Skeletal muscle satellite cell (primary cell): ENCODE results near the gene FGGY.

Experiments
- H3K27me3 ChIP-seq: 2 replicates; pipeline ENCODE4 v1.7.0; 2013; ENCODE audit warnings: low read length; ENCODE audit not compliant: control insufficient read depth, insufficient read depth
- H3K36me3 ChIP-seq: 2 replicates; pipeline ENCODE4 v1.7.0; 2013; ENCODE audit warnings: mild to moderate bottlenecking, control low read depth, low read length; ENCODE audit not compliant: insufficient read depth
- H3K4me1 ChIP-seq: 2 replicates; pipeline ENCODE4 v1.7.0; 2013; ENCODE audit warnings: low read length; ENCODE audit not compliant: control insufficient read depth, insufficient read depth
- H3K4me2 ChIP-seq: 2 replicates; pipeline ENCODE4 v1.7.0; 2013; ENCODE audit warnings: mild to moderate bottlenecking, low read length
- H3K4me3 ChIP-seq: 2 replicates; pipeline ENCODE4 v1.7.0; 2013; ENCODE audit warnings: low read length
- H3K9ac ChIP-seq: 2 replicates; pipeline ENCODE4 v1.7.0; 2013; ENCODE audit warnings: mild to moderate bottlenecking, low read depth, low read length, moderate library complexity
- H3K9me3 ChIP-seq: replicated peaks from 2 replicates; pipeline ENCODE4 v1.7.0; 2013; ENCODE audit warnings: mild to moderate bottlenecking, control low read depth, low read length

The FGGY gene

GRCh38 chr1:59307591-59307990, 10.7 kb downstream of the FGGY start:
- Histone ChIP-seq H3K4me3 (no peak overlapping the region), H3K9ac (no peak overlapping the region), H3K4me1 (peaks cover 8% of the 10 kb centered on the region), H3K4me2 (no peak overlapping the region), H3K36me3 (no peaks in the 10 kb centered on the region), H3K27me3 (no peaks in the 10 kb centered on the region), H3K9me3 (peaks cover 4% of the 10 kb centered on the region)

GRCh38 chr1:59308839-59309238, 11.9 kb downstream of the FGGY start:
- Histone ChIP-seq H3K36me3 (no peaks in the 10 kb centered on the region), H3K4me3 (no peak overlapping the region)

DNA sequence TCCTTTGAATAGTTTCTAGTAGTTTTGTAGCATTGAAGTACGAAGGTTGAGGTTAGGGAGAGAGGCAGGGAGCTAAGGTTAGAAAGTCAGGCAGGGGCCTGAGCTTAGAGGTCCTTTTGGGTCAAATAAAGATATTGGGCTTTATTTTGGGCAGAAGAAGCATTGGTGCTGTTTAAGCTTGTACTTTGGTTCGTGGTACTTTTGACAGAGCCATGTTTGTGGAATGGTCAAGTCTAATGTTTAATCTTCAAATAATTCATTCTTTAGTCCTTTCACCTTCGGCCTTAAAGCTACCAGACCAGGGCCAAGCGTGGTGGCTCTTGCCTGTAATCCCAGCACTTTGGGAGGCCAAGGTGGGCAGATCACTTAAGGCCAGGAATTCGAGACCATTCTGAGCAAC, 12.5 kb downstream of the FGGY start:
- Histone ChIP-seq H3K4me1 (peaks cover 8% of the 10 kb centered on the region), H3K9ac (no peak overlapping the region), H3K9me3 (peaks cover 4% of the 10 kb centered on the region), H3K4me3 (no peak overlapping the region), H3K4me2 (no peak overlapping the region), H3K36me3 (no peaks in the 10 kb centered on the region), H3K27me3 (no peaks in the 10 kb centered on the region)

More at GRCh38 chr1:59308839-59309238, 11.9 kb downstream of the FGGY start:
- H3K9ac ChIP-seq: no peak overlapping the region
- H3K4me2 ChIP-seq: no peak overlapping the region
- peaks cover 4% of the 10 kb centered on the region for H3K9me3 ChIP-seq
- H3K27me3 ChIP-seq: no peaks in the 10 kb centered on the region
- peaks cover 8% of the 10 kb centered on the region for H3K4me1 ChIP-seq

- H3K27me3 ChIP-seq: no peaks in the 10 kb centered on the region
- H3K9ac ChIP-seq: no peak overlapping the region
- H3K4me3 ChIP-seq: no peak overlapping the region
- H3K9me3 ChIP-seq: peaks cover 4% of the 10 kb centered on the region
- H3K4me1 ChIP-seq: peaks cover 8% of the 10 kb centered on the region
- no peak overlapping the region for H3K4me2 ChIP-seq
- H3K36me3 ChIP-seq: no peaks in the 10 kb centered on the region
These were observed 13.1 kb downstream of the FGGY start for GRCh38 chr1:59309795-59310548.

DNA sequence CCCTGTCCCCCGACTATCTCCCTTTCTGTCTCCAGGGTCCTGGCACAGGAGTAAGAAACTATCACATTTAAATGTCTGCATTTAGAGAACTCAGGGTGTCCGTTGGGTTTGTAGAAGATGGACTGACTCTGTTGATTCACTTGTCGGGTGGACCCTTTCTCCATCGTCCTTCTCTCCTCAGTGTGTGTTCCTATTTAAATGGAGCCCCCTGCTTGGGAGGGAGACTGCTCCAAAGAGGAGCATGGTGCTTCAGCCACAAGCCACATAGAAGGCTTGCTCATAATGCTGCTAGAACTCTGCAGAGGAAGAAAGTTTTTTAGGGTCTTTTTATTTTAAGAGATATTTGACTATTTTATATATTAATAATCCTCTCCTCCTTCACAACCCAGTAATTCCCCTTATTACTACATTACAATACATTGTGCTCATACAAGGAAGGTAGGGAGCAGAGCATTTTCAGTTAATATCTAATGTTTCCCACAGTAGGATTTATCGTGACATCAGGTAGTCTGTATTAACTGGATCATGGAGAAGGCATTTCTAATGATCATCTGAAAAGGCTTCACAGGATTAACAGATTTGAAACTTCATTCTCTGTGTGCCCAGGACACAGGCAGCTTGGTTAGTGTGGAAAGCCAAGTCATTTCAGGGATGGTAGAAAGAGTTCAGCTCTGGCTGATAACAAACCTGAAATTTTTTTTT, 13.8 kb downstream of the FGGY start:
- Histone ChIP-seq H3K9me3 (peaks cover 3% of the 10 kb centered on the region), H3K9ac (no peak overlapping the region), H3K4me2 (no peak overlapping the region), H3K4me3 (no peak overlapping the region), H3K36me3 (no peaks in the 10 kb centered on the region), H3K27me3 (no peaks in the 10 kb centered on the region), H3K4me1 (peaks cover 8% of the 10 kb centered on the region)

GRCh38 chr1:59314776-59315528, 18.1 kb downstream of the FGGY start:
- Histone ChIP-seq H3K4me1 (peaks cover 24% of the 10 kb centered on the region), H3K27me3 (no peaks in the 10 kb centered on the region), H3K9me3 (no peaks in the 10 kb centered on the region), H3K36me3 (no peaks in the 10 kb centered on the region), H3K4me3 (no peak overlapping the region), H3K9ac (no peak overlapping the region), H3K4me2 (no peak overlapping the region)

DNA sequence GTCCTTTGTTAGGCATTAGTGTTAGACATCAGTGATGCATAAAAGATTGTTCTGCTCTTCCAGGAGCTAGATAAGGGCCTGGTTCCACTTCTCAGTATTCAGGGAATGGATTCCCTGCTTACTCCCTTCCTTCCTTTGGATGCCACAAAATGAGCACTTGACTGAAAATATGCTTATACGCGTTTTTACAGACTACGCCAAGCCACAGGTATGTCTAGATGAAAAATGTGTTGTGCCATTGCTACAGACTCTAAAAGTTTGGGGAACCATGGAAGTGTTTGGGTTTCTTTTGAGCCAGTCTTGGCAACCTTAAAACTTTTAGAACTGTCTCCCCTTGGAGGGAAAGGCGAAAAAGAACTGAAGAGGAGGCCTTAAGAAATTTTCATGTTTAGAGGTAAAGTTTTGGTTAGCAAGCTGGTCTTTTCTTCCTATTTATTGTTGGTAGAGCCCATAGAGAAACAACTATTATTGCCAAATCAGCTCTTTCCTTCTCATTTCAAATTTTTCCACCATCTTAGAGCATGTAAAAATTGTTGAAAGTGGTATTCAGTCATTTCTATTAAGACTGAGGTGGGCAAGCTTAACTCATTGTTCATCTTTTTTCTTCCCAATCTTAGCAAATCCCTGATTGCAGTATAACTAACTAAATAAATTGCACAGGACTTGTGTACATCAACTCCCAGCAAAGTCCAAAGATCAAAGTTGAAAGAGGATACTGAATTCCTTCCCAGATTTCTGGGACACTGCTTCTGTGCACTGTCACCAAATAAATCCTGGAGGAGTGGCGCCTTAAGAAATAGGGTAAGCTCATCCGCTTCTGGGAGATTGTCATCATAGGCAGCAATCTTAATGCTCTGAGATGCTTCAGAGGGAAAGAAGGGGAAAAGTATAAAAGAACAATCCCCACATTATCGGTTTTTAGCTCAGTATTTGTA, 18.9 kb downstream of the FGGY start:
- no peaks in the 10 kb centered on the region for H3K36me3 ChIP-seq
- no peaks in the 10 kb centered on the region for H3K9me3 ChIP-seq
- peak overlapping the region; percentile 27 for H3K9ac ChIP-seq
- peaks cover 24% of the 10 kb centered on the region for H3K4me1 ChIP-seq
- no peak overlapping the region for H3K4me3 ChIP-seq
- no peaks in the 10 kb centered on the region for H3K27me3 ChIP-seq
- peak overlapping the region; percentile 70 for H3K4me2 ChIP-seq

DNA sequence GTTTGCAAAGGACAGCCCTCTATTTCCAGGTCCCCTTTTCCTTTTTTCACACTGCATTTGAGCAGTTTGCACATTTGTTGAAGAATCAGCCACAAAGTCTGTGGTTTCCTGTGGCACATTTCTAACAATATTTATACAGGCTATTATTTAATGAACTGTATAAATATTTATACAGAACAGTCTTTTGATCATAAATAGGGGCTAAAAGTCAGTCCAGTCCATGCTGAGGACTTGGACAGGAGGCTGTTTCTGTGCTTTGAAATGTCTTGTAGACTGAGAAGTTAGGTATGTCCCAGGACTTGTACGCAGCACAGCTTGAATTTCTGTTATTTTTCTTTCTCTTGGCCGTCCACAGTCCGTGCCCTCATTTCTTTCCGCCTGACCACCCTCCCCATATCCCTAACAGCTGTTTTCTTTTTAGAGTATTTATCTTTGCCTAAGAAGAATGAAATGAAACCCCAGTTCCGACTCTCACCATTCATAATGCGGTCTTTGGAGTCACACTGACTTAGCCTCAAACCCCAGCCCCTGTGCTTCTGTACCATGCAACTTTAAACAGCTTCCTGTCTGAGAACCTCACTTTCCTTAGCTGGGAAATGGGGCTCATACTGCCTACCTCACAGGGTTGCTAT, 19.7 kb downstream of the FGGY start:
- no peaks in the 10 kb centered on the region for H3K27me3 ChIP-seq
- H3K9ac ChIP-seq: peak overlapping the region; percentile 27
- peak overlapping the region; percentile 70 for H3K4me2 ChIP-seq
- H3K36me3 ChIP-seq: no peaks in the 10 kb centered on the region
- no peaks in the 10 kb centered on the region for H3K9me3 ChIP-seq
- H3K4me3 ChIP-seq: peak overlapping the region; percentile 49
- peaks cover 24% of the 10 kb centered on the region for H3K4me1 ChIP-seq

GRCh38 chr1:59317343-59317742, 20.4 kb downstream of the FGGY start:
- Histone ChIP-seq H3K9ac (peak overlapping the region; percentile 27), H3K4me2 (peak overlapping the region; percentile 70), H3K27me3 (no peaks in the 10 kb centered on the region), H3K4me3 (peak overlapping the region; percentile 49), H3K4me1 (peaks cover 24% of the 10 kb centered on the region), H3K36me3 (no peaks in the 10 kb centered on the region), H3K9me3 (no peaks in the 10 kb centered on the region)

- Histone ChIP-seq H3K4me1 (peaks cover 24% of the 10 kb centered on the region), H3K36me3 (no peaks in the 10 kb centered on the region), H3K27me3 (no peaks in the 10 kb centered on the region), H3K4me2 (no peak overlapping the region), H3K9ac (no peak overlapping the region), H3K4me3 (no peak overlapping the region), H3K9me3 (no peaks in the 10 kb centered on the region)
These were observed 20.9 kb downstream of the FGGY start for GRCh38 chr1:59317780-59318179.
